ENCODE results near the gene HMGA1.

HMGA1 gene, protein sequence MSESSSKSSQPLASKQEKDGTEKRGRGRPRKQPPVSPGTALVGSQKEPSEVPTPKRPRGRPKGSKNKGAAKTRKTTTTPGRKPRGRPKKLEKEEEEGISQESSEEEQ

DNA sequence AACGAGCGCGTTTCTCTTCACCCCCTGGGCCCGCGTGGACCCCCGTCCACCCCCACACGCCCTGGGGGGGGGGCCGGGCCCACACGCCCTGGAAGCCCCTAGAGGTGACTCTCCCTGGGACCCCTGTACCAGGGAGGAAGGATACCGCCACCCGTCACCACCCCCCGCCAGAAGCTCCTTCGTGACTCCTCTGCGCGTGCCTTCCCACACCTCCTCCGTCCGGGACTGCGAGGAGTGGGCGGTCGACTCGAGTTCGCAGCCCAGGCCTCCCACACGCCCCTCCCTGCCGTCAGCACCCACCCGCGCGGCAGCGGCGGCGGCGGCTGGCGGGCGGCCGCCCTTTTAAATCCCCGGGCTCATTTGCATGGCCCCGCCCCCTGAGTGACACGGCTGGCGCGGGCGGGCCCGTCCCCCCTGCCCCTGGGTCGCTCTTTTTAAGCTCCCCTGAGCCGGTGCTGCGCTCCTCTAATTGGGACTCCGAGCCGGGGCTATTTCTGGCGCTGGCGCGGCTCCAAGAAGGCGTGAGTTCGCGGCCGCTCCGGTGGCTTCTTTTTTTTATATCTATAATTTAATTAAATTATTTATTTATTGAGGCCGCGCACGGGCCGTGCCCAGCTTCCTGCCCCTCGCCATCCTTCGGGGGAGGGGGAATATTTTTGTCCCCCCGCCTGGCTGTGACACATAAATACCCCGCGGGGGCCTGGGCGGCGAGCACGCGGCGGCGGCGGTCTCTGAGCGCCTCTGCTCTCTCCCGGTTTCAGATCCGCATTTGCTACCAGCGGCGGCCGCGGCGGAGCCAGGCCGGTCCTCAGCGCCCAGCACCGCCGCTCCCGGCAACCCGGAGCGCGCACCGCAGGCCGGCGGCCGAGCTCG, at the start of gene HMGA1:
HMGA1 (plus strand) TSS at position 431 of the 873 bp plus-strand sequence. CDS start 3,908 bp downstream, outside the sequence.
- peak; percentile 71 to 97 (median 89) for DNase-seq
- intact Hi-C loops (cut with DNase I): no loop called here

DNA sequence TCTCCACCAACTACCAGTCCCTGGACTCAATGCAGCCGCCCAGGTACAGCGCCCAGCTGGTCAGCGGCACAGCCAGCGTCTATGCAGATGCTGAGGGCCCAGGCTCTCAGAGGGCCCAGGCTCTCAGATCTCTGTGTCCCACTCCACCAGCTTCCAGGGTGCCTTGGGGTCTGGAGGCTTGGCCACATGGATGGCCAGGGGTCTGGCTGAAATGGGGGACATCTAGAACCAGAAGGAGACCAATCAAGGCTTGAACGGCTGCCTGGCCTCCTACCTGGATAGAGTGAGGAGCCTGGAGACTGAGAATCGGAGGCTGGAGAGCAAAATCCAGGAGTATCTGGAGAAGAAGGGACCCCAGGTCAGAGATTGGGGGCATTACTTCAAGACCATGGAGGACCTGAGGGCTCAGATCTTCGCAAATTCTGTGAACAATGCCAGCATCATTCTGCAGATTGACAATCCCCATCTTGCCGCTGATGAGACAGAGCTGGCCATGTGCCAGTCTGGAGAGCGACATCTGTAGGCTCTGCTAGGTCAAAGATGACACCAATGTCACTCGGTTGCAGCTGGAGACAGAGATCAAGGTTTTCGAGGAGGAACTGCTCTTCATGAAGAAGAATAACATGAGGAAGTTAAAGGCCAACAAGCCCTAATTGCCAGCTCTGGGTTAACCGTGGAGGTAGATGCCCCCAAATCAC, 46.7 kb upstream of the HMGA1 start:
- peak in 35 of 42 donors; percentile 19 to 81 (median 48) for DNase-seq

DNA sequence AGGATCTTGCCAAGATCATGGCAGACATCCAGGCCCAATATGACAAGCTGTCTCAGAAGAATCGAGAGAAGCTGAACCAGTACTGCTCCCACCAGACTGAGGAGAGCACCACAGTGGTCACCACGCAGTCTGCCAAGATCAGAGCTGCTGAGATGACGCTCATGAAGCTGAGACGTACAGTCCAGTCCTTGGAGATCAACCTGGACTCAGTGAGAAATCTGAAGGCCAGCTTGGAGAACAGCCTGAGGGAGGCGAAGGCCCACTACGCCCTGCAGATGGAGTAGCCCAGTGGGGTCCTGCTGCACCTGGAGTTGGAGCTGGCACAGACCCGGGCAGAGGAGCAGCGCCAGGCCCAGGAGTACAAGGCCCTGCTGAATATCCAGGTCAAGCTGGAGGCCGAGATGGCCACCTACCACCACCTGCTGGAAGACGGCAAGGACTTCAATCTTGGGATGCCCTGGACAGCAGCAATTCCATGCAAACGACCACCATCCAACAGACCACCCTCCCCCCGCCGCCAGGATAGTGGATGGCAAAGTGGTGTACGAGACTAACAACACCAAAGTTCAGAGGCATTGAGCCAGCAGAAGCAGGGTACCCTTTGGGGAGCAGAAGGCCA, 46.1 kb upstream of the HMGA1 start:
- no peak for DNase-seq
- intact Hi-C loops (cut with DNase I): loop anchor here (10.0 kb wide), 1 partner anchor 224 kb away; no protein-coding TSS in a partner anchor

More for the DNA sequence above, 46.7 kb upstream of the HMGA1 start:
- intact Hi-C loops (cut with DNase I): loop anchor here (10.0 kb wide), 1 partner anchor 225 kb away; no protein-coding TSS in a partner anchor

DNA sequence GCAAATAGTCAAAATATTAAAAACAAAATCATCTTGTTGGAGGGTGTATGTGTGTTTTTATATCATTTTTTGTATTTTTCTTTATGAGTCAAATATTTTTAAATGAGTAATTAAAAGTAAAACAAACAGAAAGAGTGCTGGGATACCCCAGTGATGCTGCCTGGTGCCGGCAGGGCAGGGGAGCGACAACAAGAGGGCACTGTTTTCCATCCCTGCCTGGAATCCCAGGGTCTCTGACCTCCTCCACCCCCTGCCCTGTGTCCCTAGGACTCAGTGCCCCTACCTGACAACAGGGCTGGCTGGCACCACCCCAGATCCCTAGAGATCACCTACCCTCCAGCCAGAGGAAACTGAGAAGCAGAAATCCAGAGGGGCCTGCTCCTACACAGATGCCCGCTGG, 41.9 kb upstream of the HMGA1 start:
- intact Hi-C loops (cut with DNase I): loop anchor here (10.0 kb wide), 1 partner anchor 220 kb away; no protein-coding TSS in a partner anchor
- DNase-seq: no peak

DNA sequence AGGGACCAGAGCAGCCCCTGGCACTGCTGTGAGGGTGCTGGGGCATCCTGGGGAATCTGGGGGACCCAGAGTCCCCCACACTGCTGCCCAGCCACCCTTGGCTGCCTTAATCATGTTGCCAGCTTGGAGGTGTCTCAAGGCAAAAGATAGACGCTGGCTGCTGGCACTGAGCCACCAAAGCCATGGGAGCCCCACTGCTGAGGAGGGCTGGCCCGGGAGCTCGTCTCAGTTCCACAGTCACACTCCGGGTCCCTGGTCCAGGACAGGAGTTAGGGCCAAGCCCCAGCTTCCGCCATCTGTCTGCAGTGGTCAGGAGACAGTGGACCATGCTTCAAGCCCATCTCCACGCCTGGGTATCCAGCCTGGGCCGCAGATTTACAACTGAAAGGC, 41.0 kb upstream of the HMGA1 start:
- intact Hi-C loops (cut with DNase I): loop anchor here (10.0 kb wide), 1 partner anchor 219 kb away; no protein-coding TSS in a partner anchor
- DNase-seq: peak in 3 of 42 donors; percentile 10 to 17 (median 15)

DNA sequence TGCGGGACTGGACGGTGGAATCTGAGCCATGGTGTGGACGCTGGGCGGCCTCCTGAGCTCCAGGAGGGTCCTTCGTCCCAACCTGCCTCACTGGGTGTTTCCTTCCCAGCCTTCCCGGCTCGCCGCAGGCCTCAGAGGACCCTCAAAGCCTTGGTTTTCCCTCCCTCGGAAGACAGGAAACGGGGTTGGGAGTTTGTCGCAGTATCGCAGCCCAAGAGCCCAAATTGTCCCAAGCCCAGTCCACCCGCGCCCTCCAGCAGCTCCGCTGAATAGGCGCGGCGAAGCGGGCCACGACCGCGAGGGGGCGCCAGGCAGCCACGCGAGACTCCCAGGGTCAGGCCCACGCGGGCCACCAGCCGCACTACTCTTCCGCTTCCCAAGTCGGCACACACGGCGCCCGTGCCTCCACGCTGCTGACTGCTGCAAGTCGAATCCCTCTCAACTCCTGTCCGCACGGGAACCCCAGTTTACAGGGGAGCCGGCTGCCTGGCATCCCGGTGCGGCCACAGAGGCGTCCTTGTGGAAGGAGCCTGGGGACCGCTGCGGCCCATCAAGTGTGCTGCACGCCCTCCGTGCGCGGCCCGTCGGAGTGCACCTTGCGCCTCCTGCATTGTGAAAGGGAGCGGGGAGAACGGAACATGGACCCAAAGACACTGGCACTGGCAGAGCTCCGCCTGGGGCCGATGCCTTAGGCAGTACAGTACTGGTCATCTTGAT, 40.4 kb upstream of the HMGA1 start:
- intact Hi-C loops (cut with DNase I): loop anchor here (10.0 kb wide), 1 partner anchor 219 kb away; no protein-coding TSS in a partner anchor
- peak; percentile 71 to 96 (median 91) for DNase-seq

DNA sequence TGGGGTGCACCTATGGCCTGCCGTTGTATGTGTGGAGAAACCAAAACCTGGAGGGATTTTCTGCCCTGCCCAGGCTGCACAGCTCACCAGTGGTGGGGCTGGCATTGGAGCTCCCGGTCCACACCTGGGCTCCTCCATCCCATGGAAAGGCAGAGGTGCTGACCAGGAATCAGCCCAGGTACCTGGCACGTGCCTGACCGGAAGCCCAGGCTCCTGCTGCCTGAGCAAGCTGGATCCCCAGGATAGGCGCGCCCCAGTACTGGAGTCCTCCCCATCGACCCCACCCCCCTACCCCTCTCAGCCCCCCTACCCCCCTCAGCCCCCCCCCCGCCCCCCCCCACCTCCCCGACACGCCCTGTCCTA, 39.9 kb upstream of the HMGA1 start:
- no peak for DNase-seq
- intact Hi-C loops (cut with DNase I): loop anchor here (10.0 kb wide), 1 partner anchor 218 kb away; no protein-coding TSS in a partner anchor

DNA sequence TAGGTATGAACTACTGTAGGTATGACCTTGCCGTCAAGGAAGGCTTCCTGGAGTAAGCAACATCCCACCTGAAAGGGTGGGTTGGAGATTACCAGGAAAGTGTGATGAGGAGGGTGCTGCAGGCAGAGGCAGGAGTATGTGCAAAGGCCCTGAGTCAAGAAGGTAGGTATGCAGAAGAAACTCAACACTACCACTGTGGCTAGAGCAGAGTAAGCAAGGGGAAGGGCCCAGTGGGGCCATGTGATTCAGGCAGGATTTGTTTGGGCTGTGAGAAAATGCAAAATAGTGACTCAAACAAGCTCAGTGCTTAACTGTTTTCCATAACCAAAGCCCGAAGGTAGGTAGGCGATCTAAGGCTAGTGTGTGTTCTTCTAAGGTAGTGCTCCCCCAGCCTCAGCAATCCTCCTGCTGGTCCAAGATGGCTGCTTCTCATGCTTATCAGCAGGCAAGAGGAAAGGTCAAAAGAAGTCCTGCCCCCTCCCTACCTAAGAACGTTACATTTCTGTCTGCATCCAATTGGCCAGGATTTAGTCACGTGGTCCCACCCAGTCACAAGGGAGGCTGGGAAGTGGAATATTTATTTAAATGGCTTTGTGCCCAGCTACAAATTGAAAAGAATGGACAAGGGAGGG, 36.2 kb upstream of the HMGA1 start:
- intact Hi-C loops (cut with DNase I): no loop called here

DNA sequence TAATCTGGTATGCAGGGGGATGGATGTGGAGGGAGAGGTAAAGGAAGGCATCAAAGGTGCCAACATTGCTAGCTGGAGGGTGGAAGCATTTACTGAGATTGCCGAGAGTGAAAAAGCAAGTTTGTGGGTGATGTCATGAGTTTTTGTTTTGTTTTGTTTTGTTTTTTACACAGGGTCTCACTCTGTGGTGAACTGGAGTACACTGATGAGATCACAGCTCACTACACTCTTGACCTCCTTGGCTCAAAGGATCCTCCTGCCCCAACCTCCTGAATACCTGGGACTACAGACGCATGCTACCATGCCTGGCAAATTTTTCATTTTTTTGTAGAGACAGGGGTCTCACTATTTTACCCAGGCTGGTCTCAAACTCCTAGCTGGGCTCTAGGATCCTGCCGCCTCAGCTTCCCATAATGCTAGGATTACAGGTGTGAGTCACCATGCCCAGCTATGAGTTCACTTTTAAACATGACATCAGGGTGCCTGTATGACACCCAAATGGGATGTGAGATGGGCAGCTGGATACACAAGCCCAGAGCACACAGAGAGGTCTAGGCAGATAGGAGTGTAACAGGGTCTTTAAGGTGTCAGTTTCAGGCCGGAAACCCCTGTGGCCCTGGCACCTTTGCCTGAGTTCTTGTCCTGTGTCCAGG, 35.1 kb upstream of the HMGA1 start:
- intact Hi-C loops (cut with DNase I): no loop called here
- DNase-seq: no peak

More for the DNA sequence above, 36.2 kb upstream of the HMGA1 start:
- no peak for DNase-seq

DNA sequence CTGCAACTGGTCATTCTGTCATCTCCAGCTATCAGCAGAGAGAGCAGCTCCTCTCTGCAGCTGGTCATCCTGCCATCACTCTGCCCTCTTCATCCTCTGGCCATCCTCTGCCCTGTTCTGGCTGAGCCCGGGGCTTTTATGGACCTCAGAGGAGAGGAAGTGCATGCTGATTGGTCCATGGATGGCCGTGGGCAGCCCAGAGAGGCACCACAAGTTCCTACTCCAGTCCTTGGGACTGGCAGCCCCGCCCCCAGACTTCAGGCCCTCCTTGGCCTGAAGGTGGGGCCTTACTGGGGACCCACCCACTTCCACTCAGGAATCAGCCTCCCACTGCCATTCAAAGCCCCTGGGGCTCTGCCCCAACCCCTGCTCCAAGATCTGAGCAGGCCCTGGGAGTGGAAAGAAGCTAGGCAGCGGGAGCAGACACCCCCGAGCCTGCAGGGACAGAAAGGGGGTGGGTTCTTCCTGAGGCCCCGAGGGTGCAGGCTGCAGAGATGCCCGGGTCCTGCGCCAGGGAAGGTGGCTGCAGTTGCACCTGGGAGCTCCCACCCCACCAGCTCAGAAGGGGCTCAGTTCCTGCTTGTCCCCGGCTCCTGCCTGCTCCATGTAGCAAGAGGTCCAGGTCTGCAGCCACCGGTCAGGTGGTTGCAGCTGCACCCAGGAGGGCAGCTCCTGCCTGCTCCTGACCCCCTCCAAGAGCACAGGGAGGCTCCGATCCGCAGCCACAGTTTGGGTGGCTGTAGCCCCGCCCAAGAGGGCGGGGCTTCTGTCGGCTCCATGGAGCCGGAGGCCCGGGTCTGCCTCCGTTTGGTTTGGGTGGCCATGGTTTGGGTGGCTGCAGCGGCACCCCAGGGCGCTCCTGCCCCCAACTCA, 34.1 kb upstream of the HMGA1 start:
- no peak for DNase-seq
- intact Hi-C loops (cut with DNase I): no loop called here

DNA sequence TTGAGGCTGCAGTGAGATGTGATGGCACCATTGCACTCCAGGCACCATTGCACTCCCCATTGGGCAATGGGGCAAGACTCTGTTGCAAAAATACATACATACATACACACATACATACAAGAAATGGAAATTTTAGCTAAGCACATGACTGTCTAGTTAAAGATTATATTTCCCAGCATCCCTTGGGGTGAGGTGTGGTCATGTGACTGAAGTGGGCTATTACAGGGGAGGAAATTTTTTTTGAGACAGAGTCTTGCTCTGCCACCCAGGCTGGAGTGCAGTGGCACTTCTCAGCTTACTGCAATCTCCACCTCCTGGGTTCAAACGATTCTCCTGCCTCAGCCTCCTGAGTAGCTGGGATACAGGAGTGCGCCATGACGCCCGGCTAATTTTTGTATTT, 32.0 kb upstream of the HMGA1 start:
- intact Hi-C loops (cut with DNase I): no loop called here
- no peak for DNase-seq

DNA sequence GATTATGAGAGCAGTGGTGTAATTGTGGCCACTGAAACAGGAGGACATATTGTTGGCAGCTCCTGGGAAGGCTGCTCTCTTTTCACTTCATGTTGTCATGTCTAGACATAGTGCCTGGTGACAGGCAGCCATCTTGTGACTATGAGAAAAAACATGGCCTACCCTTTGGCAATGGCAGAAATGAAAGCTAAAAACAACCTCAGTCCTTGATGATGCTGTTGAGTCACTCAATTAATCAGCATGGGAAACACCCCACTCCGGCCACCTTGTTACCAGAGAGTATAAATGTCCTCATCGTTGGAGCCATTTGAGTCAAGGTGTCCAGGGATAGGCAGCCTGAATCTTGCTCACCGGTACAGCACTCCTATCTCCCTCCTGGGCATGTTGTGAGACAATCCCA, 31.2 kb upstream of the HMGA1 start:
- intact Hi-C loops (cut with DNase I): no loop called here

DNA sequence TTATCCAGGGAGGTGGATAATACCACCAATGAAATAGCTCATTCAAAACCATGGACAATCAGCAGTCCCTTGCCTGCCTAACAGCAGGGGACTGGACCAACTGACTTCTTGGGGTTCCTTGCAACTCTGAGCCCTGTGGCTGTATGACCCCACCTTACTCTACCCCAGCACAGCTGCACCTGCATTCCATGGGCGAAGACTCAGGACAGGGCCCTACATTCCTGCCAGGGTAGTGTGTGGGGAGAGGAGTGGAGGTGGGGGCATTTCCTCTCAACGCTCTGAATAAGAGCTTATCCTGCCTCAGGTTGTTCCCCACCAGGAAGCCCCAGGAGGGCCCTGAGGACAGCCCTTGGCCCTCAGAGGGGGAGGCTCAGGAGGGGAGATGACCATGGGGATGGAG, 30.8 kb upstream of the HMGA1 start:
- no peak for DNase-seq
- intact Hi-C loops (cut with DNase I): no loop called here

More for the DNA sequence above, 31.2 kb upstream of the HMGA1 start:
- DNase-seq: no peak

DNA sequence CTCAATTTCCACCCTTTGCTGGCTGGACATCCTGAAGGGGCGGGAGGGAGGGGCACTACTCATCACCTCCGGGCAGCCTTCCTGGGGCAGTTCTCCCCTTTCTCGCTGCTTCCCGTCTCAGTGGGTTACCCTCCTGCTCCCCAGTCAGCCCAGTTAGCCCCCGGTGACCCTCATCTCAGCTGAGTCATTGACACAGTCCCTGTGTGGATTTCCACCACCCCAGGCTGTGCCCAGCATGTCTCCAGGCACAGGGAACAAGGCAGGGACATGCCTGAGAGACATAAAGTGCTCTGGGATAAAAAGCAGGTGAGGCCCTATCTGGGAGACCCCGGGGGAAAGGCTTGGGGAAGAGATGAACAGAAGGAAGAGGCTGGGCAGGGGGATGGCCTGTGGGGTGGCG, 29.9 kb upstream of the HMGA1 start:
- no peak for DNase-seq
- intact Hi-C loops (cut with DNase I): no loop called here

DNA sequence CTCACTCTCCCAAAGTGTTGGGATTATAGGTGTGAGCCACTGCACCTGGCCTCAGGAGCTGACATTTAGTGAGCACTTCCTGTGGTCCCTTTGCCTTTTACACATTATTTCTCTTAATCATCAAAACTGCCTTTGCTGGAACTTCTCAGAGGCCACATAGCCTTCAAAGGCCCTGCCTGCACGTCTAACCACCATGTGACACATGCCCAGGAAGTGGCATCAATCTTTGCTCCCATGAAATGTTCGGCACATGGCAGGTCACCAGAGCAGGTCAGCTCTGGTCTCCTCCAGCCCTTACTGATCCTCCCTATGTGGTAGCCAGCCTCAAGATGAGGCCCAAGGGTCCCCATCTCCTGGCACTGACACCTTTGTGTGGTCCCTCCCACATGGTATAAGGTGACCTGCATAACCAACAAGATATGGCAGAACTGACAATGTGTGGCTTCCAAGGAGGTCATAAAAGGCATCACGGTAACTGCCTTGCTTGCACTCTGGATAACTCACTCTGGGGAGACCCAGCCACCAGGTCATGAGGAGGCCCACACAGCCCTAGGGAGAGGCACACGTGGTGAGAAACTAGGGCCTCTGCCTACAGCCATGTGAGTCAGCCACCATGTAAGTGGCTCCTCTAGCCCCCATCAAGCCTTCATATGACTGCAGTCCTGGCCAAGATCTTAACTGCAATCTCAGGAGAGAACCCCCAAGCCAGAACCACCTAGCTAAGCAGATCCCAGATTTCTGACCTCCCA, 28.8 kb upstream of the HMGA1 start:
- intact Hi-C loops (cut with DNase I): no loop called here
- no peak for DNase-seq

DNA sequence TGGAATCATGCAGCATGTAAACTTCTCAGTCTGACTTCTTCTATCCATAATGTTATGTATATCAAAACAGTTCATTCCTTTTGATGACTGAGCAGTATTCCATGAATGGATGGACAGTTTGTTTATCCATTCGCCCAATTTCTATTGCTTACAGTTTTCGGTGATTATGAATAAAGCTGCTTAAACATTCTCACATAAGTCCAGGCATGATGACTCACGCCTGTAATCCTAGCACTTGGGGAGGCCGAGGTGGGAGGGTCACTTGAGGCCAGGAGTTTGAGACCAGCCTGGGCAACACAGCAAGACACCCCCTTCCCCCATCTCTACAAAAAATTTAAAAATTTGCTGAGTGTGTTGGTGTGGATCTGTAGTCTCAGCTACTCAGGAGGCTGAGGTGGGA, 22.9 kb upstream of the HMGA1 start:
- intact Hi-C loops (cut with DNase I): no loop called here
- no peak for DNase-seq

Data from head of caudate nucleus (tissue), 42 donors.